ENCODE data around the gene KICS2.

DNA sequence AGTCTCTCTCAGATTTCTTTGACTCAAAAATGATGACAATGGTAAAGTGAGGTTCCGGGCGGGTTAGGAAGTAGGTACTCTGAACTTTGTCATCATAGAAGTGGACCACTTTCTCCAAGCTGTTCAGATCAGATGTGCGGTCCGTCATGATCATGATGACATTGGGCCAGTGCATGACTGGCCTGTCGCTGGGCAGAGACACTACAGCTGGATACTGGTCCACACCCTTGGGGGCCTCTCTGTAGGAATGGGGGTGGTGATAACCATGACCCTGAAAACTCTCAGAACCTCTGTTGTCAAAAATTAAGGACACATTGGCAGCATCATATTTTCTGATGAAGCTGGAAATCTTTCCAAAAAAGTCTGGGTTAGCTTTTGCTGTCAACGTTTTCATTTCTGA, 28.2 kb downstream of the KICS2 start:
- TF ChIP-seq, protein P1, sequence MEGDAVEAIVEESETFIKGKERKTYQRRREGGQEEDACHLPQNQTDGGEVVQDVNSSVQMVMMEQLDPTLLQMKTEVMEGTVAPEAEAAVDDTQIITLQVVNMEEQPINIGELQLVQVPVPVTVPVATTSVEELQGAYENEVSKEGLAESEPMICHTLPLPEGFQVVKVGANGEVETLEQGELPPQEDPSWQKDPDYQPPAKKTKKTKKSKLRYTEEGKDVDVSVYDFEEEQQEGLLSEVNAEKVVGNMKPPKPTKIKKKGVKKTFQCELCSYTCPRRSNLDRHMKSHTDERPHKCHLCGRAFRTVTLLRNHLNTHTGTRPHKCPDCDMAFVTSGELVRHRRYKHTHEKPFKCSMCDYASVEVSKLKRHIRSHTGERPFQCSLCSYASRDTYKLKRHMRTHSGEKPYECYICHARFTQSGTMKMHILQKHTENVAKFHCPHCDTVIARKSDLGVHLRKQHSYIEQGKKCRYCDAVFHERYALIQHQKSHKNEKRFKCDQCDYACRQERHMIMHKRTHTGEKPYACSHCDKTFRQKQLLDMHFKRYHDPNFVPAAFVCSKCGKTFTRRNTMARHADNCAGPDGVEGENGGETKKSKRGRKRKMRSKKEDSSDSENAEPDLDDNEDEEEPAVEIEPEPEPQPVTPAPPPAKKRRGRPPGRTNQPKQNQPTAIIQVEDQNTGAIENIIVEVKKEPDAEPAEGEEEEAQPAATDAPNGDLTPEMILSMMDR (IDR thresholded peaks at IDR 0.05 in 4 of 5, conservative IDR thresholded peaks at IDR 0.05 in 1 of 5) = no peak
- no peak for TF ChIP-seq POLR2A (IDR thresholded peaks at IDR 0.05)

All from gastrocnemius medialis (tissue), 4 donors.